GM19351 (cell line): ENCODE results near the gene SEC14L6.
"Not testable (repeated sequence)": the region's sequence is repeated elsewhere in the genome, so short reads cannot be mapped to it uniquely, and the experiment has no call there.

ENCODE experiments used
- ATAC-seq: cut with Tn5 transposase; IDR thresholded peaks from one replicate; pipeline ENCODE4 v1.9.1; 2021; ENCODE audit warnings: mild to moderate bottlenecking, moderate library complexity; ENCODE audit not compliant: unreplicated experiment

Gene SEC14L6

DNA sequence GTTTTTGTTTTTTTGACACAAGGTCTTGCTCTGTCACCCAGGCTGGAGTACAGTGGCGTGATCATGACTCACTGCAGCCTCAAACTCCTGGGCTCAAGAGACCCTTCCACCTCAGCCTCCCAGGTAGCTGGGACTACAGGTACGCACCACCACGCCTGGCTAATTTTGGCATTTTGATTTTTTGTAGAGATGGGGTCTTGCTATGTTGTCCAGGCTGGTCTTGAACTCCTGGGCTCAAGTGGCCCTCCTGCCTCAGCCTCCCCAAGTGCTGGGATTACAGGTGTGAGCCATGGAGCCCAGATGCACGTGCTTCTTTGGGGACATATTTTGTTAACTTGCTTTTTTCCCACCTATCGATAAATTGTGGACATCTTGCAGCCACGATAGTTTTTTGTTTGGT, 20.7 kb upstream of the SEC14L6 start:
- not testable (repeated sequence) for ATAC-seq

DNA sequence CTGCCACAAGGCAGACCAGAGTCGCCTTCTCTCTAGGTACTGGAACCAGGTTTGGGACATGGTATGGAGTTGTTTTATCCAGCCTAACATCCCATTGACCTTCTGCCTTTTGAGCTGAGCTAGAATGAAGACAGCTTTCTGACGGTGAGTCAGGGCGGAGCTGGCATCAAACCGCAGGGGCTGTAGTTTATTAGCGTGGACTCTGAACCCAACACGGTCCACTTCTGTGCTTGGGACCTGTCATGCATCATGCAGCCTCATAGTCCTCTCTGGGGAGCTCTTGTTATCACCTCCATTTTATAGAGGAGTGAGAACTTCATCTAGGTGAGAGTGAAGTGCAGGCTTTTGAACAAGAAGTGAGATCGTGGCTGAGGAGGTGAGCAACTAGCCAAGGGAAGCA, 19.6 kb upstream of the SEC14L6 start:
- no peak for ATAC-seq

DNA sequence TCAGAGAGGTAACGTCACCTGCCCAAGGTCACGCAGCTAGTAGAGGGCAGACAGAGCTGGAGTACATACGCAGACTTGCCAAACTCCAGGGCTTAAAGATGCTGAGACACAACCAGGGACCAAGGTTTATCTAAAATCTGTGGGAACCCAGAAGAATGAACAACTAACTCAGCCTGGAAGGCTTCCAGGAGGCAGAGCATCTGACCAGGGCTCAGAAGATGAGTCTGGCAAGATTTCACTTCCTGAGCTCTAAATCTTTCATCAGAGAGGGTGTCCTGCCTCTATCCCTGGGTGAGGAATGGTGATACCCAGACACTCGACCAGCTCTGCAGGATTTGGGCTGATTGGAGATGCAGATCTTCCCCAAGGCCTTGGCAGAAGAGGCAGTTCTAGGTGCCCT, 18.8 kb upstream of the SEC14L6 start:
- ATAC-seq, result no peak

DNA sequence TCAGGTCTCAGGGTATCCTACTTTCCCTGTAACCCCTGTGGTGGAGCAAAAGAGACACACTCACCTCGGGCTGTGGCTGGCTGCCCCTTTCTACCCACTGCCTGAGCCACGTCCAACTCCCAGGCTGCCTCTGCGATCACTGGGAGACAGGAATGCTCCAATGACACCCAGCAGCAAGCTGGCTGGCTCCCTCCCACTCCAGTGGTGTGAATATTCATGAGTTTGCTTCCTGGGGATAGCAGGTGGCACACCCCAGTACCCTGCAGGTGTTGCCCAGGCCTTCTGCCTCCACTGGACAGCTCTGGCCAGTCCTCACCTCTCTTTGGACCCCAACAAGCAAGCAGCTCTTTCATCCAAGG, 18.2 kb upstream of the SEC14L6 start:
- no peak for ATAC-seq

DNA sequence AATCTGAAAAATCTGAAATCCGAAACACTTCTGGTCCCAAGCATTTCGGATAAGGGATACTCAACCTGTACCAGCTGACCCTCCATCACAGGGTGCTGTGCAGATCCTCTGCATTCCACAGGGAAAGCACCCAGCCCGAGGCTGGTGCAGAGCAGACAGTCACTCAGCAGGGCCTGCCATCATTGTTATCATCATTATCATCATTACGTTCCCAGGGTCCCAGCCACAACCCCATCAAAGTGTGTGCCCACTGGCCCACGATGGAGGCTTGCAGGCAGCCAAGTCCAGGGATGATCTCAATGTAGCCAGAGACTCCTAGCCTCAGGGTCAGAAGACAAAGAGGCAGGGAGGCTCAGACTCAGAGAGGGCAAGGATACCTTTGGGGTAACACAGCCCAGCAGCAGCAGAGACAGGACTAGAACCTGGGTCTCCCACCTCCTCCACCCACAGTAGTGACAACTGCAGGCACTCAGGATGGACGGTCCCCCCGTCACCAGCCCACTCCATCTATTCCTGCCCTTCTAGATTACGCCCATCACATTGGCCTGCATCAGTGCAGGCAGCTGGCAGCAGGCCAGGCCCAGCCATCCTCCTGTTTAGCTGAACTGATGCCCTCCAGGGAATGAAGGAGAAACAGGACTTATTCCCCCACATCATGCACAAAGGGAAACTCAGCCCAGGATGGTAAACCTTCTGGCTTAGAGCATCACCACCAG, 17.7 kb upstream of the SEC14L6 start:
- ATAC-seq, result no peak

DNA sequence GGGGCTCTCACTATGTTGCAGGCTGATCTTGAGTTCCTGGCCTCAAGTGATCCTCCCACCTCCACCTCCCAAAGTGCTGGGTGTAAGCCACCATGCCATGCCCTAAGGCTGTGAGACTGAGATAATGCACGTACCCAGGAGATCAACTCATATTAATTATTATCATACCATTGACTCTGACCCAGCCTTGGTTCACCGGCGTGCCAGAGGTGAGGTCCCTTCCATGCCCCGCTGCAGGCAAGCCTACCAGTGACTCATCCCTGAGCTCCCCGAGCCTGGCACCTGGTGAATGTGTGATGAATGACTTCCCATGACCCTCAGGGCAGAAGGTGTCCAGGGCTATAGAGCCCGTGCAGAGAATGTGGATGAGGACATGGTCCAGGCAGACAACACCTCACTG, 15.8 kb upstream of the SEC14L6 start:
- ATAC-seq, result no peak

DNA sequence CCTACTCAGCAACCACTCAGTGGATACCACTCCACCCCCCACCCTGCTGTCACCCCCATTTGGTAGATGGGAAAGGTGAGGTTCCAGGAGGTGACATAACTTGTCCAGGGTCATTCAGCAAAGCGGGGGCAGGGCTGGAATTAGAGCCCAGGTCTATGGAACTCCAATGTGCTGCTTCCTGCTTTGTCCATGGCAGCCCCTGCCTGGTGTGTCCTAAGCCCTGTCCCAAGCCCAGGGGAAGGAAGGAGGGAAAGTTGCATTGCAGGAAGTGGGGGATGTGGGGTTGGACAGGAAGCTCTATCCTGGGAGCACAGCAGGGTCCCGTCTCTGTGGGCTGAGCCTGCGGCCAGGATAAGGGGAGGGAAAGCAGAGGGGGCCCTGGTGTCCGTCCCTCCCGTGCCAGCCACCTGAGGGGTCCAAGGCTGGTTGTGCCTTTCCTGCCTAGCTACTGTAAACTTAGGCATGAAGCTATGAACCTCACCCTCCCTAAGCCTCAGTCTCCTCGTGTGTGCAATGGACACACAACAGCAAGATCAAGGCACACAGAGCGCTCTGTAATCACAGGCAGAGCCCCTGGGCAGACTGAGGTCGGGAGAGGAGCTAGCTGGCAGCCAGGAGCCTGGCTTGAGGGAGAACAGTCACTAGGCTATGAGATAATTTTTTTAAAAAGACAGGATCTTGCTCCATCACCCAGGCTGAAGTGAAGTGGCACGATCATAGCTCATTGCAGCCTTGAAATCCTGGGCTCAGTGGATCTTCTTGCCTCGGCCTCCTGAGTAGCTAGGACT, 15.1 kb upstream of the SEC14L6 start:
- ATAC-seq, result no peak

DNA sequence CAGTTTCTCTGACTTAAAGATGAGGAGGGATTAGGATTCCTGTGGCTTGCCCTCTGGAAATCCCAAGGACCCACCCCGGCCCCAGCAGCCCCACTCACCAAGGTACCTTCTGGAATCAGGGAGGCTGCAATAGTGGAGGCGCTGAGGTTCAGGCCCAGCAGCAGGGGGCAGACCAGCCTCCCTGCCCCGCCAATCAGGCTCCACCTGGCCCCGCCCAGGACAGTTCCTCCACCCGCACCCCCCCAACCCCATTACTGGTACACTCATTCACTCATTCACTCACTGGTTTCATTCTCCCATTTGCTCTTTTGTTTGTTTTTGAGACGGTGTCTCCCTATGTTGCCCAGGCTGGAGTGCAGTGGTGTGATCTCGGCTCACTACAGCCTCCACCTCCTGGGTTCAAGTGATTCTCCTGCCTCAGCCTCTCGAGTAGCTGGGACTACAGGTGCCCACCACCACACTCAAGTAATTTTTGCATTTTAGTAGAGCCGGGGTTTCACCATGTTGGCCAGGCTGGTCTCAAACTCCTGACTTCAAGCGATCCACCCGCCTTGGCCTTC, 14.2 kb upstream of the SEC14L6 start:
- ATAC-seq, result not testable (repeated sequence)

DNA sequence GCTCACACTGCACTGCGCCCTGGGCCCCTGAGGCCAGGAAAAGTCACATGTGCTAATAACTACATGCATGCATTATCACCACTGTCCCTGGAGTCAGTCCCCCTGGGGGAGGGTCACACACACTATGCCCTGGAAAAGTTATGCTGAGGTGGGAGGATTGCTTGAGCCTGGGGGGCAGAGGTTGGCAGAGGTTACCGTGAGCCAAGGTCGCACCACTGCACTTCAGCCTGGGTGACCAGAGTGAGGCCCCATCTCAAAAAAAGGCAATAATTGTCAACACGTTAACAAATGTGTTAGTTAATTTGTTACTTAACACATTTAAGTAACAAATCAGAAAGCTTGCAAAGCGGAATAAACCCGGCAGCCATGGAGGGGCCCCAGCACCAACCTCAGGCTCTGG, 13.3 kb upstream of the SEC14L6 start:
- ATAC-seq, result no peak

DNA sequence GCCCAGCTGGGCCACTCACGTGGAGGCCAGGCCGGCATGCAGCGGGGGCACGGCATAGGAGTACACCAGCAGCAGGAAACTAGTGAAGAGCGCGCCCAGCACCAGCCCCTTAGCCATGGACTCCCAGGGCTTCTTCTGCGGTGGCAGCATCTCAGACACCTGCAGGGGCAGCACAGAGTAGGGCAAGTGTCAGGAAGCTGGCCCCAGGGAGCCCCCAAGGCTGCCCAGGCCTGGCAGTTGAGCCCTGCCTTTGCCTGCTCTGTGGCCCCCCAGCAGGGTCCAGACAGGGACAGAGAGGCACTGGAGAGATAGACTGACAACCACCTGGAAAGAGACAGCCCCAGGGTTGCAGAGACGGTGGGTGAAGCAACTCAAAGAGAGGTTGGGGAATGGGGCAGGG, 10.7 kb upstream of the SEC14L6 start:
- ATAC-seq, result no peak

DNA sequence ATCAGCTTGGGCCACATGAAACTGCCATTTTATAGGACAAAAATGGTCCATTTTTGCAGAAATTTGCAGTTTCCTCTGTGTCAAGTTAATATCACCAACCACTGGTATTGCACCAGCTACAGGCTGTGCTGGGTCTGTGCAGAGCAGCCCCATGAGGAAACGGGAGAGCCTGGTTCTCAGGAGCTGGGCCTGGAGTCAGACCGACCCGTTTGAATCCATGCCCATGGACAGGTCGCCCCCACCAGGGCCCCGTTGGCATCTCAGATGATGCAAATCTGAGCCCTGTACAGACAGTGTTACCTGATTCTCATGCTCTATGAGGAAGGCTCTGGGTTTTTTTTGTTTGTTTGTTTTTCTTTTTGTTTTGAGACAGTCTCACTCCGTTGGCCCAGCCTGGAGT, 9.8 kb upstream of the SEC14L6 start:
- ATAC-seq, result no peak

DNA sequence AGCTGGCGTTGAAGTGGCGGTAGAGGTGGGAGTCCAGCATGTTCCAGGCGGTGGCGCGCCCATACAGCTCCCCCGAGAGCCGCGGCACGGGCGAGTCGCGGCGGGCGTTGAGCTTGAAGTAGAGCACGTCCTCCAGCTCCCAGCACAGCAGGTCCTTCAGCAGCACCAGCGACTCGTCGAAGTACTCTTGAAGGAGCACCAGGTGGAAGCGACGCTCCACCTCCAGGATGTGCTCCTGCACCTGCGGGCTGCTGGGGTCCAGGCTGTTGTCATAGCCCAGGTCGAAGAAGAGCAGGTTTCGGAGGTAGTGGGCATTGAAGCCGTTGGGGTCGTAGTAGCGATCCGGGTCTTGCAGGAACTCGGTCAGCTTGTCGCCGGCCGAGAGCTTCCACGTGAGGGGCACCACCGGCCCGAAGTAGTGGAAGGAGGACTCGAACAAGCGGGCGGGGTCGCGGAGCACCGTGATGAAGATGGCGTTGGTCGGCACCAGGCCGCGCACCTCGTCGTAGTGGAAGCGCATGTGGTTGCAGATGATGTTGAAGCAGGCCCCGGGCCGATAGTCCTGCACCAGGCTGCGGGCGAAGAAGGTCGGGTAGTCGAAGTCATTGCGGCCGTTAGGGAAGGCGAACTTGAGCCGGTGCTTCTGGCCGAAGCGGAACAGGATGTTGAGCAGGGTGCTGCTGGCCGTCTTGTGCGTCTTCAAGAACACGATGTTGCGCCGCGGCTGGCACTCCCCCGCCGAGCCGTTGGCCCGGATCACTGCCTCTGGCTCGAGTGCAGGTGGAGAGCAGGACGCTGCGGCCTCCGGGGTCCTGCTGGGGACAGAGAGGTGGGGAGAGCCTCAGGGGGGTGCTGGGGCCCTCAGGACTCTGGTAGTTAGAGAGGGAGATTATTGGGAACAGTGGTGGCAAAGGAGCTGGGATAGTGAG, 9.0 kb upstream of the SEC14L6 start:
- no peak for ATAC-seq

DNA sequence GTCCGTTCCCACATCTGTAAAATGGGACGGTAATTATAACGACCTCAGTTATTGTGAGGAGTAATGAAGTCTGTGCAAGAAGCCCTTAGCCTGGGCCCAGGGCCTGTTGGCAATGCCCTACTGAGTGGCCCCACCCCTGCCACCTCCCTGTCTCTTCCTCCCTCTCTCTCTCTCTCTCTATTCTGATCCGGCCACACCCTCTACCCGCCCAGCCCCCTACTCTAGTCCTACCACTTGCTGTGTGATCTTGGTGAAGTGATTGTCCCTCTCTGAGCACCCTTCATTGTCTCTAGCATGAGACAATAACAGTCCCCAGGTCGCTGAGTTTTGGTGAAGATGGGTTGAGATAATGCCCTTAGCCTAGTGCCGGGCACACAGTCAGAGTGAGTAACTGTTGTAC, 7.4 kb upstream of the SEC14L6 start:
- ATAC-seq, result no peak

DNA sequence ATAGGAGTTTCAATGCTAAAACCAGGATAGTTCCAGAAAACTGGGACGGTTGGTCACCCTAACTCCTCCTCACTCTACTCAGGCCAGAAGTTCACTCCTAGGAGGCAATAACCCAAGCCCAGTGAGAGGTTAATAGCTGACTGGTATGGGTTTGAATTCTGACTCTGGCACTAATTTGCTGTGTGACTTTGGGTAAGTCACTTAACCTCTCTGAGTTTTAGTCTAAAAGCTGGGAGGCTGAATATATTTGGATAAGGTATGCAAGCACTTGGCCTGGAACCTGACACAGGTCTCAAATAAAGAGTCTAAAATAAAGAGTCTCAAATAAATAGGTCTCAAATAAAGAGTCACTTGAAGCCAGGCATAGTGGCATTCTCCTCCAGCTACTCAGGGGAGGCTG, 6.2 kb upstream of the SEC14L6 start:
- no peak for ATAC-seq

DNA sequence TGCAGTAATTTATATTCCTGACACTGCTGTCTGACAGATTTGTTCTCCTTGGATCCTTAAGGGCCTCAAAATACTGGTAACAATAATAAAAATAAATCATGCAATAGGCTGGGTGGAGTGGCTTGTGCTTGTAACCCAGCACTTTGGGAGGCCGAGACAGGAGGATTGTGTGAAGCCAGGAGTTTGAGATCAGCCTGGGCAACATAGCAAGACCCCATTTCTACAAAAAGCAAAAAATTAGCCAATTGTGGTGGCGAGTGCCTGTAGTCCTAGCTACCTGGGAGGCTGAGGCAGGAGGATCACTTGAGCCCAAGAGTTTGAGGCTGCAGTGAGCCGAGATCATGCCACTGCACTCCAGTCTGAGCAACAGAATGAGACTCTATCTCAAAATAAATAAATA, 5.3 kb upstream of the SEC14L6 start:
- not testable (repeated sequence) for ATAC-seq

DNA sequence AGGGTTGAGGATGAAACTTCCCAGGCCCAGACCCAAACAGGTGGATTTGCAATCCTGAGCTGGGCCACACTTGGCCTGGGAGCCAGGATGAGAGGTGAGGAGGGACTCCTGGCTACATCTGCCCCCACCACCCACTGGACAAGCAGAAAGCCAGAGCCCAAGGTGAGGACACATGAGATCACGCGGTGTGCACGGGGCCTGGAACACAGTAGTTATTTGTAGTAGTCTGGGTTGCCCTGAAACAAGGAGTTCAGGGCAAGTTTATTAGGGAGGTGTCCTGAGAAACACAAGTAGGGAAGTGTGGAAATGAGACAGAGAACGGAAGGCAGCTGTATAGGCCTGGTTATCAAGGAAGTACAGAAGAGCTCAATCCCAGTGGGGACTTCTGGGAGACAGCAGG, 647 bp upstream of the SEC14L6 start:
- no peak for ATAC-seq

DNA sequence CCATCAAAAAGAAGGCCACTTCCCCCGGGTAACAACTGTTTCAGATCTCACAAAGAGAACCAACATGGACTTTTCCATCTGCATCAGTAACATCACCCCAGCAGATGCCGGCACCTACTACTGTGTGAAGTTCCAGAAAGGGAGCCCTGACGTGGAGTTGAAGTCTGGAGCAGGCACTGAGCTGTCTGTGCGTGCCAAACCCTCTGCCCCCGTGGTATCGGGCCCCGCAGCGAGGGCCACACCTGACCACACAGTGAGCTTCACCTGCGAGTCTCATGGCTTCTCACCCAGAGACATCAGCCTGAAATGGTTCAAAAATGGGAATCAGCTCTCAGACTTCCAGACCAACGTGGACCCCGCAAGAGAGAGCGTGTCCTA, 3.7 kb downstream of the SEC14L6 start:
- no peak for ATAC-seq

DNA sequence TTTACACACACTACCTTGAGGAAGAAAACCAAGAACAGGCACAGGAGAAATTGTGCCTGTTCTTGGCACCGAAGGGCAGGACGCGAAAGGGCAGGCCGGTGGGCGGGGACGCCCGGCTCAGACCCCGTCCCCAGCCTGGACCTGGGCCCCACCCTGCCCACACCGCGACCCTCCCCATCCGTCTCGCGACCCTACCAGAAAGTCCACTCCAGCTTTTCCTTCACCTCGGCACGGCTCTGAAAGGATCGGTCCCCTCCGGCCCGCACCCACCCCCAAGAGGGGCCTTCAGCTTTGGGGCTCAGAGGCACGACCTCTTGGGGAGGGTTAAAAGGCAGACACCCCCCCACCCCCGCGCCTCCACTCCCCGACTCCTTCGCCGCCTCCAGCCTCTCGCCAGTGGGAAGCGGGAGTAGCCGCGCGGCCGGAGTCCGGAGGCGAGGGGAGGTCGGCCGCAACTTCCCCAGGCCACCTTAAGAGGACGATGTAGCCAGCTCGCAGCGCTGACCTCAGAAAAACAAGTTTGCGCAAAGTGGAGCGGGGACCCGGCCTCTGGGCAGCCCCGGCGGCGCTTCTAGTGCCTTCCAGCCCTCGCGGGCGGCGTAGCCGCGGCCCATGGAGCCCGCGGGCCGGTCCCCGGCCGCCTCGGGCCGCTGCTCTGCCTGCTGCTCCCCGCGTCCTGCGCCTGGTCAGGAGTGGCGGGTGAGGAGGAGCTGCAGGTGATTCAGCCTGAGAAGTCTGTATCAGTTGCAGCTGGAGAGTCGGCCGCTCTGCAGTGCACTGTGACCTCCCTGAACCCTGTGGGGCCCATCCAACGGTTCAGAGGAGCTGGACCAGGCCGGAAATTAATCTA, 4.4 kb downstream of the SEC14L6 start:
- ATAC-seq, result no peak

DNA sequence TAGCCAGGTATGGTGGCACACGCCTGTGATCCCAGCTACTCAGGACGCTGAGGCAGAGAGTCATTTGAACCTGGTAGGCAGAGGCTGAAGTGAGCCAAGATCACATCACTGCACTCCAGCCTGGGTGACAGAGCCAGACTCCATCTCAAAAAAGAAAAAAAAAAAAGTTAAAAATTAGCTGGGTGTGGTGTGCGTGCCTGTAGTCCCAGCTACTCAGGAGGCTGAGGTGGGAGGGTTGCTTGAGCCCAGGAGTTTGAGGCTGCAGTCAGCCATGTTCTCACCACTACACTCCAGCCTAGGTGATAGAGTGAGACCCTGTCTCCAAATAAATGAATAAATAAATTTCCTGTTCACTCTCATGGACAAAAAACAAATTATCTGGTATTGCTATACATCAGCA, 5.0 kb downstream of the SEC14L6 start:
- ATAC-seq, result not testable (repeated sequence)

DNA sequence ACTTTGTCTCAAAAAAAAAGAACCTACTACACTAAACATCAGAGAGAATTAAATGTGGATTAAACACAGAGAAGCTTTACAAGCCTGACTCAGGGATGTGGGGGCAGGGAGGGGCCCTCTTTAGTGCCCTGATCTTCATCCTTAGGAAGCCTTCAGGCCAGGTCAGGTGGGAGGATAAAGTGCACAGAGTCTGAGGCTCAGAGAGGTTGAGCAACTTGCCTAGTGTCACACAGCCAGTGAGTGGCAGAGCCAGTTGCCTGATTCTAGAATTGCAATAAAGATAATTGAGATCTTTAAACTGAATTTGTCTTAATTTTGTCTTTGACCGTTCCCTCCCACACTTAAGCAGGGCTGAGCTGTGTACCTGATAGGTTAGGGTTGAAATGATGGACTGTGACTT, 7.2 kb downstream of the SEC14L6 start:
- ATAC-seq, result no peak
